HG03457 (cell line): ENCODE data around the gene INSL6.
"Not testable (repeated sequence)": the region's sequence is repeated elsewhere in the genome, so short reads cannot be mapped to it uniquely, and the experiment has no call there.

Source experiments
- ATAC-seq: cut with Tn5 transposase; IDR thresholded peaks from one replicate; pipeline ENCODE4 v1.9.1; 2021; ENCODE audit warnings: moderate number of reproducible peaks; ENCODE audit not compliant: unreplicated experiment

INSL6 gene, protein sequence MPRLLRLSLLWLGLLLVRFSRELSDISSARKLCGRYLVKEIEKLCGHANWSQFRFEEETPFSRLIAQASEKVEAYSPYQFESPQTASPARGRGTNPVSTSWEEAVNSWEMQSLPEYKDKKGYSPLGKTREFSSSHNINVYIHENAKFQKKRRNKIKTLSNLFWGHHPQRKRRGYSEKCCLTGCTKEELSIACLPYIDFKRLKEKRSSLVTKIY

DNA sequence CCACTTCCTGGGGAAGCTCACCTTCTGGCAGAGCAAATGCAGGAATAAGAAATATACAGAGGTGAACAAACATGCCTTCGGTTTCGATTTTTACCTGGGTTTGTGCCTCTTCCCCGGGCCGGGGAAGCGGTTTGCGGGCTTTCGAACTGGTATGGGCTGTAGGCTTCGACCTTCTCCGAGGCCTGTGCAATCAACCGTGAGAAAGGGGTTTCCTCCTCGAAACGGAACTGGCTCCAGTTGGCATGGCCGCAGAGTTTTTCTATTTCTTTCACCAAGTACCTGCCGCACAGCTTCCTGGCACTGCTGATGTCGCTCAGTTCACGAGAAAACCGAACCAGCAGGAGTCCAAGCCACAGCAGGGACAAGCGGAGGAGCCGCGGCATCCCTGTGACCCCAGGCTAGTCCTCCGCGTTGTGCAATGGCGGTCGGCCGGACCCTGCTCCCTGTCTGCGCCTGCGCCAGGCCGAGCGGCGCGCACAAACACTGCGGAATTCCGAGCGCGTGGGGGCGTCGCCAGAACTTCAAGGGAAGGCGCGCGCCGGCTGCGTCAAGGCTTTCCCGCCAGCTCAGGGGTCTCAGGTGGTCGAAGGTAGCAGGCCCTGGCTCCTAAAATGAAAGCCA is at the start of gene INSL6:
INSL6 (minus strand) TSS at position 420 of the 621 bp plus-strand sequence; CDS start at position 383, 37 bp downstream.
- no peak for ATAC-seq

DNA sequence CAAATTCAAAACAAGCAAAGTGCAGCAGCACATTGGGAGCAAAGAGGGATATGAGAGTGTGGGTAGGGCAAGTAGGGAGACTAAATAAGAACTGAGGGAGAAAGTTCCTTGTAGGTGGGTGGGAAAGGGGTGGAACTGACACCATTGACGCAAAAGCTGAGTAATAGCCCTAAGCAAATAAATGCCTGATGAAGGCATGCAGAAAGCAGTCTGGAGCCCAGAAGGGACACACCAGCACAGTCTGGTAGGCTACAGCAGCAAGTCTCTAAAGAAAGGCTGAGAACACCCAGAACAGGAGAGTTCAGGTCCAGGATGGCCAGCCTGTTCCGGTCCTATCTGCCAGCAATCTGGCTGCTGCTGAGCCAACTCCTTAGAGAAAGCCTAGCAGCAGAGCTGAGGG is 45.8 kb upstream of the INSL6 start, which contains the start of gene INSL4:
INSL4 (plus strand) TSS at position 208 of the 400 bp plus-strand sequence; CDS start at position 313, 105 bp downstream.
- ATAC-seq: no peak

DNA sequence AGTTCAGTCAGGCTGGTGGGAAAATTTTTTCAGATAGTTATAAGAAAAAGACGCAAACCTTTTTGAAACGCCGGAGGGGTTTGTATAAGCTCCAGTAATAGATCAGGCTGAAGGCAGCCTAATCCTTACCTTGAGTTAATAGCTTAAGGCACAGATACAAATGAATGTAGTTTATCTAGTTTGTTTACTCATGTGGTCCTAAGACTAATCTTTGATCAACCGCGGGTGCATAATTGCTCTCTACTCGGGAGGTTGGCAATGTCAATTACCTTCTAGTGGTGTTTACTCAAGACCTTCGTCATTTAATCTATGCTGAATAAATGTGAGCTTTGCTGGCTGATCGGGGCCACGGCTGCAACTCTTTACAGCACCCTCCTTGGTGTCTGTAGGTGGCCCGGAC is 45.1 kb upstream of the INSL6 start:
- ATAC-seq: no peak

DNA sequence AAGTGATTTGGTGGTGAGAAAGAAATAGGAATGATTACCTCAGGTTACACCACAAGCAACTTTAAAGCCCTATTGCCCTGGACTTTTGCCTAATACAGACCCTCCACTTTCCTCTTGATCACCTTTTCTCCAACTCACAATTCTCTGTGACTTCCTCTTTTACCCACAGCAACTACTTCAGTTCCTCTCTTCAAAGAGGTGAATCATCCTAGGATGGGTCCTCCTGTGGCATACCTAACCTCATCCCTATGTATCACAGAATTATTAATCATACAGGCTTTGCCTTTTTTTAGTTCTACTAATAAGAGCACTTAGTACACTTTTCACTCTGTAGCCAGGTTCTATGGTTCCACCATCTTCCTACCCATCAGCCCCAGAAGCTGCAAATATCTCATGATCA is 19.6 kb upstream of the INSL6 start:
- ATAC-seq: no peak

DNA sequence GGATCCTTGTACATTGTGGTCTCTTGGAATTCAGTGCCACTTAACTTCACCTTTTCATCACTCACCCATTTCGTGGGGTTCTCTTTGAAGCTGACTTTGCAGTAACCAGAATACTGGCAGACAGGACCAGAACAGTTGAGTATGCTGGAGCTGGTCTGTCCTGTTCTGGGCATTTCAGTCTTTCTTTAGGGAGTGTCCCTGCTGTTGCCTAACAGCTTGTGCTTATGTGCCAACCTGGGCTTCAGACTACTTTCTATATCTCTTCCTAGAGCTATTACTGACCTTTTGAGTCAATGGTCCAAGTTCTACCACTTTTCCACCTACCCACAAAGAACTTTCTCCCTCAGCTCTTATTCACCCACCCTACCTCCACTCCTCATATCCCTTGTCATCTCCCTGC is 10.0 kb upstream of the INSL6 start:
- no peak for ATAC-seq

DNA sequence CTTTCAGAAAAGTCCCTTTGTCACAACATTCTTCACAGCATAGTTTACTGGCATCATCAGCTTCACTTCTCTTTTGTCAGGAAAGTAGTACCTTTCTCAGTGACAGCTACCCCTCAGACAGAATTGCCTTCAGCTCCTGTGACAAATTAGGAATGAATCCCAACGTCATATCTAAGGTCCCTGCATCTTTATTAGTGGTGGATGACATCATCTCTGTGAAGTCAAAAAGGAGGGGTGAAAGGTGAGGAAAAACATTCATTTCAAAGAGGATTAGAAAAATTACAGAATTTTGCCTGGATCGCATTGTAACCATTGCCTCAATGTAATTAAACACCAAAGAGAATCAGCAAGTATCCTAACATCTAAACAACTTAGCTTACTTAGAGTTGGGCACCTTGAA is 7.9 kb upstream of the INSL6 start:
- no peak for ATAC-seq

DNA sequence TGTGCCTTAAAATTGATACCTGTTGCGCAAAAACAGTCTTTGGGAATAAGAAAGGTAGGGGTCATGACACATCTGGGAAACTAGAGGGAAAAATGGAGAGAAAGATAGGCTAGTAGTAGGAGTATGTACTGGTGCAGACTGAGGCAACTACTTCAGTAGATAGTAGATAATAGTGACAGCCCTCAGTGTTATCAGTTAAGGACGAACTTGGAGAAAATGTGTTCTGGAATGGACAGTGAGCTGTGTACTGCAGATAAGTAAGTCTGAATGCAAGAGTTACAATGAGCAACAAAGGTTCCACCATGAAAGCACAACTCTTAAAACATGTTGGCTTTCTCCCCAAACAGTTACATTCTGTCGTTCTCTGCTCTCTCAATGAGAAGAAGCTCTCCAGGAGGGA is 6.5 kb upstream of the INSL6 start:
- no peak for ATAC-seq

DNA sequence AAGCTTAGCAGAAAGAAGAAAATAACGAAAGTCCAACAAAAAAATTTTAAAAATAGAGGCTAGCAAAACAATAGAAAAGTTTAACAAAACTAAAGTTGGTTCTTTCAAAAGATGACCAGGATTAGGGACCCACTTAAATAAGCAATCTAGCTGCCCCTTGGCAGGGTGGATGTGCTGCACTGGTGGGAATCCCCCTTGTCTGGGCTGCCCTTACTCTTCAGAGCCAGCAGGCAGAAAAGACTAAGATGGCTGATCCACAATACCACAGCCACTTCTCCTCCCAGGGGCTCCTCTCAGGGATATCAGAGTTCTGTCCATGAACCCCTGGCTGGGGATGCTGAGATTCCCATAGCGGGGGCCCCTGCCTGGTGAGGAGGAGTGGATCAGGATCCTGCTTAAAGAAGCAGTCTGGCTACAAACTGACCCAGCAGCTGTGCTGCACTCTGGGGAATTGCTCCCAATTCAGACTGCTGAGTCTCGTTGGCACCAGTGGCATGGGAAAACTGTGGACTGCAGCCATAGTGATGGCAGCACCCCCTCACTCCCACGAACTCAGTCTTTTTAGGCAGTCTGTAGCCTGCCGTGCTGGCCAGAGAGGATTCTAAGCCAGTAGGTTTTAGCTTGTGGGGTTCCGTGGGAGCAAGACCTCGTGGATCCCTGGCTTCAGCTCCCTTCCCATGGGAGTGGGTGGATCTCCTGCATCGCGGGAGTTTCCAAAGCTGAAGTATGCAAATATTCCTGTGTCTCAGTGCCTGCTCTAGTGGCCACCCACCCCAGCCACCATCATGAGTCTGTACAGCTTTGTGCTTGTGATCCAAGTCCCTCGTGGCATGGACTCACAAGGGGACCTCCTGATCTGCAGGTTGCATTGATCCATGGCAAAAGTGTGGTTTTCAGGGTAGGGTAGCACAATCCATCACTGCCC is 2.9 kb upstream of the INSL6 start:
- no peak for ATAC-seq

DNA sequence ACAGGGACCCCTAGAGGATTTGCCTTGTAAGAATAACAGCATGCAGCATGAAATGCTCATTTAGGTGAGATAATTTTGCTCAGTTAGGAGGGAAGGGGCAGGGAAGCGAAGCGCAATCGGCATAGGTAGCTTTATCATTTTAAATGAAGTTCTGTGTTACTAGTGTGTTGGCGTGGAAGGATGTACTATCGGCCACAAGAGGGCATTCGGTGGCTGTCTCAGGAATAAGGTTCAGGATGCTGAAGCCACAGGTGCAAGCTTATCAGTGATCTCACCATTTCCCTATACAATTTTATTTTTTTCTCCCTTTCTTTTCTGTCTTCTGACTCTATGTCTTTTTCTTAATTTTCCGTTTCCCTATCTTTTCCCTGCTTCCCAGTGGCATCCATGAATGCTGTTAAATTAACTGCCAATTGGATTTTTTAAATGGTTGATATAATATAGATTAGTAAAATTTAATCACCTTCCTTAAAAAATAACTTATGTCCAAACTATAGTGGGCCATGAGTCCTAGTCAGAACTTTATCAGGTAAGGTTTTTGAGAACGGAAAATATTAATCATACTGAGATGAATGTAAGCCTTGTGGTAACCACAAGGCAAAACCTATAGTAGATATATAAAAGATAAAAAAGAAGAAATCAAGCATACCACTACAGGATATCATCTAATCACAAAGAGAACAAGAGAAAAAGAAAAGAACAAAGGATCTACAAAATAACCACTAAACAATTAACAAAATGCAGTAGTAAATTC is 1.2 kb upstream of the INSL6 start:
- no peak for ATAC-seq

DNA sequence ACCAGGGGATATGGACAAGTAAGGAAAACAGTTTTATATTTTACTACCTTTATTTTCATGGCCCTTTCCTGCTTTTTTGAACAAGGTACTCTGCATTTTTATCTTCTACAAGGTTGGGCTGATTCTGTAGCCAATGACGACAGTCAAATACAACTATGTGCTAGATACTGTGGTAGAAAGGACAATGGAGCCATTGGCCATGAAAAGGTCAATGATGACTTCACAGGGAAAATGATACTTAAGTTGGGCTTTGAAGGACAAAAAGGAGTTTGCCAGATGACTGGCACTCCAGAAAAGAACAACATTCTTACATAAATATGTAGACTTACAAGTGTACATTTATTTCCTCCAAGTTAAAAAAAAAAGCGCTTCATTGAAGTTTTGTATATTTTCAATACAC is 663 bp downstream of the INSL6 start:
- ATAC-seq: no peak

DNA sequence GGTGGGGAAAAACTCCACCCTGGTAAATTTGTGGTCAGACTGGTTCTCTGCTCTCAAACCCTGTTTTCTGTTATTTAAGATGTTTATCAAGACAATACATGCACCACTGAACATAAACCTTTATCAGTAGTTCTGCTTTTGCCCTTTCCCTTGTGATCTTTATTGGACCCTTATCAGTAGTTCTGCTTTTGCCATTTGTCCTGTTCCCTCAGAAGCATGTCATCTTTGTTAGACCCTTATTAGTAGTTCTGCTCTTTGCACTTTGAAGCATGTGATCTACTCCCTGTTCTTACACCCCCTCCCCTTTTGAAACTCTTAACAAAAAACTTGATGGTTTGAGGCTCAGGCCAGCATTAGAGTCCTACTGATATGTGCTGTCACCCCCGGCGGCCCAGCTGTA is 4.8 kb downstream of the INSL6 start:
- not testable (repeated sequence) for ATAC-seq

DNA sequence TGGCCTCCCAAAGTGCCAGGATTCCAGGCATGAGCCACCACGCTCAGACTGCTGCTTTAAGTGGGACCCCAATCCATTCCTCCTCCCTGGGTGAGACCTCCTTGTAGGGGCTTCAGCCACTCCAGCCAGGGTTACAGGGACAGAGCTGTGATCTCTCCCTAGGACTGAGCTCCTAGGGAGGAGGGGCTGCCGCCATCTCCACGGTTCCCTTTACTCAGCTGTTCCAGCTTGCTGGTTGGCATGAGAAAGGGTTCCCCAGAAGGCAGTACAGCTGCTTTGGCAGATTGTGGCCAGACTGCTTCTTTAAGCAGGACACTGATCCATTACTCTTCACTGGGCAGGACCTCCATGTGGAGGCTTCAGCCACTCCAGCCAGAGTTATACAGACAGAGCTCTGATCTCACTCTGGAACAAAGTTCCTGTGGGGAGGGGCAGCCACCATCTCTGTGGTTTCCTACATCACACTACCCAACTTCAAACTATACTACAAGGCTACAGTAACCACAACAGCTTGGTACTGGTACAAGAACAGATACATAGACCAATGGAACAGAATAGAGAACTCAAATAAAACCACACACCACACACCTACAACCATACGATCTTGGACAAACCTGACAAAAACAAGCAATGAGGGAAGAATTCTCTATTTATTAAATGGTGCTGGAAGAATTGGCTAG is 7.2 kb downstream of the INSL6 start:
- ATAC-seq: no peak

DNA sequence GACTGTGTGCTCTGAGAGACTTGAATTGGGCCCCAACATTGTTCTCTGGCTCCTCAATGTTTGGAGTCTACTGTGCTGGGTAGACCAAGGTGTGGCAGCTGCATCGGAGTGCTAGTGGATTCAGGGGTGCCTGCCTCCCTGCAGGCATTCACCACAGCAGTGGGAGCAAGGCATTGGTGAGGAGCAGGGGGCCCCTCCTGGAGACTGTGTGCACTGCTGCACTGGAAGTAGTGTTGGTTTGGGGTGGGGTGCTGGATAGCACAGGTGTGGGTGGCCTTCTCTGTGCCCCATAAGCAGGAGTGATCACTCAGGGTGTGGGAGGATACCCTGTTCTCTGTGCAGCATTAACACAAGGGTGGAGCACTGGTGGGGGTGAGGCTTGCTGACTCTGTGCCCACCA is 39.2 kb downstream of the INSL6 start:
- ATAC-seq: no peak

DNA sequence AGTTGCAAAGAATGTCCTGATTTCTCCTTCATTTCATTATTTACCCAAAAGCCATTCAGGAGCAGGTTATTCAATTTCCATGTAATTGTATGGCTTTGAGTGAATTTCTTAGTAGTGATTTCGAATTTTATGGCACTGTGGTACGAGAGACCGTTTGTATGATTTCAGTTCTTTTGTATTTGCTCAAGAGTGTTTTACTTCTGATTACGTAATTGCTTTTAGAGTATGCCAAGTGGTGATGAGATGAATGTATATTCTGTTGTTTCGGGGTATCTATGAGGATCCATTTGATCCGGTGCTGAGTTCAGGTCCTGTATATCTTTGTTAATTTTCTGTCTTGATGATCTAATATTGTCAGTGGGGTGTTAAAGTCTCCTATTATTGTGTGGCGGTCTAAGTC is 41.2 kb downstream of the INSL6 start:
- ATAC-seq: no peak

DNA sequence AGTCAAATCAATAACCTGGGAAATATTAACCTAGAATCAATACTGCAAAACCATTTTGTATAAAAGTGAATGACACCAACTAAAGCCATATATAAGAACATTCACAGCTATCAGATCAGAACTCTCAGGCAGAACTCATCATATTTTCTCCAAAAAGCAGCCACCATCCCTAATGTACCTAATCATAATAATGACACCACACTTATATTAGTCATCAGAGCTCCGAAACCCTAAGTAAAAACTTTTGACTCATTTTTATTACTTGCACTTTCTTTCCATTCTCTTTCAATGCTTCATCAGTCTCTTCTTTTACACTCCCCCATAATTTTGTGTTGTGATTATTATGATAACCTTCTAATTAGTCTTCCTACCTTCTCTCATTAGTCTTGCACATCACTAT is 45.3 kb downstream of the INSL6 start:
- ATAC-seq: no peak

DNA sequence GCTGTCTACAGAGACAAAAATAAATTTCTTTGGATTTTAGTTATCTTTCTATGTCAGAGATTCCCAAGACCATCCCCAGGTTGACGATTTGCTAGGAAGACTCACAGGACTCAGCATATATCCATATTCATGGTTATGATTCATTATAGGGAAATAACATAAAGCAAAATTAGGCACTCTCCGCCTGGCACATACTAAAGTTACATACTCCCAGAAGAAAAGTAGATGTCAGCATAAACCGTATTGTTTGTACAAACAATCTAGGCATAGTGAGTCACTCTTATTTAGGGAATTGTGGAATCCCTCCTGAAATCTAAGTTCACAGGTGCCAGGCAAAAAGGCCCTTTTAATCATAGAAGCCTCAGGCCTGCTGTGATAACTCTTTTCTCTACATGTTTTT is 62.9 kb downstream of the INSL6 start:
- no peak for ATAC-seq

DNA sequence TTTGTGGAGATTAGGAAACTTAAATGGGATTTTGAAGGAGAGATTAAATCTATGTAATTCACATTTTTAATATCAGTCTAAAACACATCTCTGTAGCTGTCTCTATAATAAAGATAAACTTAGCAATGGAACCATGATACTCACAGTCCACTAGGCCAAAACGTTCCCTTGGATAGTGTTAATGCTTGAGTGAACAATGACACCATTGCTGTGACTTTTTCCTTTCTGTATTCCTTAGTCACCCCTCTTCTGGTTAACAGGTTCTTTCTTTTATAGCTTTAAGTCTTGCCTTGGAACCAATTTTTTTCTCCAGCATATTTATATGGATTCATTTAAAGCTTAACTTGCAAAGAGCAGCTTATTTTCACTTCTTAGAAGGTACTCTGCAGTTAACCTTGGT is 63.3 kb downstream of the INSL6 start:
- ATAC-seq: no peak

DNA sequence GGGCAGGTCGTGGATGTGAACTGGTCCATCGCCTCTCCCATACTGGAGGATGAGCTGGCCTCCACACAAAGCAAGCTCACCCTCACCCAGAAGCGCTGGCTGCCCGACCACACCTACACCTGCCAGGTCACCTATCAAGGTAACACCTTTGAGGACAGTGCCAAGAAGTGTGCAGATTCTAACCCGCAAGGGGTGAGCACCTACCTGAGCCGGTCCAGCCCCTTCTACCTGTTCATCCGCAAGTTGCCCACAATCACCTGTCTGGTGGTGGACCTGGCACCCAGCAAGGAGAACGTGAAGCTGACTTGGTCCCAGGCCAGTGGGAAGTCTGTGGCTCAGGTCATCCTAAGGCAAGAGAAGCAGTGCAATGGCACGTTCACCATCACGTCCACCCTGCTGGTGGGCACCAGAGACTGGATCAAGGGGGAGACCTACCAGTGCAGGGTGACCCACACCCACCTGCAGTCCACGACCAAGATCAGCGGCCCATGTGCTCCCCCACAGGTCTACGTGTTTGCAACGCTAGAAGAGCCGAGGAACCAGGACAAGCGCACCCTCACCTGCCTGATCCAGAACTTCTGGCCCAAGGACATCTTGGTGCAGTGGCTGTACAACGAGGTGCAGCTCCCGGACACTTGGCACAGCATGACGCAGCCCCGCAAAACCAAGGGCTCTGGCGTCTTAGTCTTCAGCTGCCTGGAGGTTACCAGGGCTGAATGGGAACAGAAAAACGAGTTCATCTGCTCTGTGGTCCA is 71.3 kb downstream of the INSL6 start:
- ATAC-seq: no peak
